PC-9 (cell line): Measurements from ENCODE around the gene BMP2K.

Experiments used
- CTCF ChIP-seq: fragments of 200-600 bp; sonication (generic); conservative IDR thresholded peaks from 2 replicates; pipeline ENCODE4 v1.6.1; 2017; ENCODE audit warnings: mixed run types, antibody characterized with exemption, mild to moderate bottlenecking, moderate library complexity
- EZH2 ChIP-seq: fragments of 200-600 bp; sonication (generic); IDR thresholded peaks from 2 replicates; pipeline ENCODE4 v1.8.0; 2017; ENCODE audit warnings: antibody characterized with exemption, low read depth

DNA sequence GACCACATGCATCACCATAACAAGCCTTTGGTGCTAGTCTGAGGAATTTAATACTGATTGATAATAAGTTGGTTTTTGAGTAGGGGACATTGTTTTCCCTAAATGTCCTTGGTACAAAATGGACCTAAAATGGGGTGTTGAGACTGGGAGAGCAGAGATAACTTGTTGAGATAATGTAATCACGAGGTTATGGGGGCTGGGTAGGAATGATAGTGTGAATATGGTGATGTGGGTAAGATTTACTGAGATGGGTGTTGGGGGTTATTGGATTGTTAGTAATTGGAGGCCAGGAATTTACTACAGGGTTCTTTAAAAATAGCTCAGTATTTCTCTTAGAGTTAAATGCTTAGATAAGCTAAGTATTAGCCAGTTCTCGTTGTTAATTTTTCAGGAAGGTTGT is 3.9 kb downstream of the BMP2K start:
- no peak for TF ChIP-seq CTCF
- TF ChIP-seq EZH2: no peak
